ENCODE measurements around the gene MRPS9. TPM values are rescaled to one million over a fixed set of nuclear protein-coding genes. Genes with fewer than 3 reads are reported as not detected.

Gene MRPS9
- total RNA-seq, 1 donor from 2014 or later = 24.5 TPM

DNA sequence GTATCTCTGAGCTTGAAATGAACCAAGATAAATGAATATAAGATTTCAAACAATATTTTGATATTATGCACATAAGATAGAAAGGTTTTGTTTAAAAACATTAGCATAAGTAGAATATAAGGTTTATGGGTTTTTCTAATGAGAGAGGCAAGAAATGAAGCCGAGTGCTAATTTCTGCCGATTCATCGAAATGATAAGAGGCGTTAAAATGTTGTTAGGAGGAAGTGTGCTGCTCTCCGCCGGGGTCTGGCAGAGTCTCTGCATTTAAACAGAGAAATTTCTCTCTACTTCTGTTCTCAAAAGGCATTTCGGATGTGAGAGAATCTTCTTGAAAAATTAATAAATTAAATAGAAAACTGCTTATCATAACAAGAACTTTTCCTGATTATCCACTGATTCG lies 83.6 kb downstream of the MRPS9 start:
- FAIRE-seq = no peak
- no peaks in the 10 kb centered on the region for H3K36me3 ChIP-seq (ENCODE audit: control insufficient read depth, insufficient read depth, low read length)
- H3K27me3 ChIP-seq (ENCODE audit: control insufficient read depth, insufficient read depth, low read length) = no peaks in the 10 kb centered on the region
- H3K4me3 ChIP-seq (ENCODE audit: low read depth, low read length) = no peak overlapping the region
- DNase-seq (ENCODE audit: low read depth) = no peak
- TF ChIP-seq, protein P1, sequence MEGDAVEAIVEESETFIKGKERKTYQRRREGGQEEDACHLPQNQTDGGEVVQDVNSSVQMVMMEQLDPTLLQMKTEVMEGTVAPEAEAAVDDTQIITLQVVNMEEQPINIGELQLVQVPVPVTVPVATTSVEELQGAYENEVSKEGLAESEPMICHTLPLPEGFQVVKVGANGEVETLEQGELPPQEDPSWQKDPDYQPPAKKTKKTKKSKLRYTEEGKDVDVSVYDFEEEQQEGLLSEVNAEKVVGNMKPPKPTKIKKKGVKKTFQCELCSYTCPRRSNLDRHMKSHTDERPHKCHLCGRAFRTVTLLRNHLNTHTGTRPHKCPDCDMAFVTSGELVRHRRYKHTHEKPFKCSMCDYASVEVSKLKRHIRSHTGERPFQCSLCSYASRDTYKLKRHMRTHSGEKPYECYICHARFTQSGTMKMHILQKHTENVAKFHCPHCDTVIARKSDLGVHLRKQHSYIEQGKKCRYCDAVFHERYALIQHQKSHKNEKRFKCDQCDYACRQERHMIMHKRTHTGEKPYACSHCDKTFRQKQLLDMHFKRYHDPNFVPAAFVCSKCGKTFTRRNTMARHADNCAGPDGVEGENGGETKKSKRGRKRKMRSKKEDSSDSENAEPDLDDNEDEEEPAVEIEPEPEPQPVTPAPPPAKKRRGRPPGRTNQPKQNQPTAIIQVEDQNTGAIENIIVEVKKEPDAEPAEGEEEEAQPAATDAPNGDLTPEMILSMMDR (IDR thresholded peaks at IDR 0.05; ENCODE audit: insufficient read depth, low read length, severe bottlenecking) = no peak

DNA sequence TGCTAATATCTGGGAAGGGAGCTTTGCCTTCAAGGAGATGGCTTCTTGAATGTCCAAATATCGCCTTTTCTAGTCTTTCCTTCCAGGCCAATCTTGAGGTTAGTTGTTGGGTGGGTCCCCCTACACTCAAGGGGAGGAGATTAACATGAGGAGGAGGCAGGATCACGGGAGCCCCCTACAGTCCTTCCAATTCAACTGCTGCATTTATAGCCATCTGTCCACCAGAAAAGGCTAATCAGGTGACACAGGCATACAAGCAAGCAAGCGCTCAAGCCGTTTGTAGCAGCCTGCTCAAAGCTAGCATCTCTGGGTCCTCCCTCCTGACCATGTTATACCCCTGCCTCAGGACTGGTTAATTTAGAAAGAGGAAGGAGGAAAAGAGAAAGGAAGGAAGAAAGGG lies 87.6 kb downstream of the MRPS9 start:
- DNase-seq (ENCODE audit: low read depth) = no peak
- FAIRE-seq = no peak

DNA sequence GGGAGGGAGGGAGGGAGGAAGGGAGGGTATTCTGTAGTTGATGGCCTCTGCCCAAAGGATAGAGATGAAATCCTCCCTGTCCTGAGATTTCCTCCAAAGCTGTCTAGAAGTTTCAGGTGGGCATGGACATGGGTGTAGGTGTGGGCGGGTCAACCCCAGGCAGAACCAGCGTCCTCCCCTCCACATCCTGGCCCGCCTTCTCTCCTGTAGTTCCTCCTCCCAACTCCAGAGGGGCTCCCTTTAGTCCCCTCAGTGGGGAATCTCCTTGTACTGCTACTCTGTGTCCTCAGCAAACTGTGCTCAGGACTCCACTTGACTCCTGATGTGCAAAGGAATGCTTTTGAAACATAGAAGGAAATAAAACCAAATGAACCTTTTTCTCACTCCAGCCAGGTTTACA lies 88.1 kb downstream of the MRPS9 start:
- TF ChIP-seq, protein P1 (IDR thresholded peaks at IDR 0.05; ENCODE audit: insufficient read depth, low read length, severe bottlenecking) = no peak
- Histone ChIP-seq H3K27me3 (ENCODE audit: control insufficient read depth, insufficient read depth, low read length) (no peaks in the 10 kb centered on the region), H3K4me3 (ENCODE audit: low read depth, low read length) (no peak overlapping the region), H3K36me3 (ENCODE audit: control insufficient read depth, insufficient read depth, low read length) (no peaks in the 10 kb centered on the region)
- FAIRE-seq (no peak), DNase-seq (ENCODE audit: low read depth) (no peak)

More for the DNA sequence above, 87.6 kb downstream of the MRPS9 start:
- Histone ChIP-seq H3K4me3 (ENCODE audit: low read depth, low read length) (no peak overlapping the region), H3K27me3 (ENCODE audit: control insufficient read depth, insufficient read depth, low read length) (no peaks in the 10 kb centered on the region), H3K36me3 (ENCODE audit: control insufficient read depth, insufficient read depth, low read length) (no peaks in the 10 kb centered on the region)
- TF ChIP-seq, protein P1 (IDR thresholded peaks at IDR 0.05; ENCODE audit: insufficient read depth, low read length, severe bottlenecking) = no peak

DNA sequence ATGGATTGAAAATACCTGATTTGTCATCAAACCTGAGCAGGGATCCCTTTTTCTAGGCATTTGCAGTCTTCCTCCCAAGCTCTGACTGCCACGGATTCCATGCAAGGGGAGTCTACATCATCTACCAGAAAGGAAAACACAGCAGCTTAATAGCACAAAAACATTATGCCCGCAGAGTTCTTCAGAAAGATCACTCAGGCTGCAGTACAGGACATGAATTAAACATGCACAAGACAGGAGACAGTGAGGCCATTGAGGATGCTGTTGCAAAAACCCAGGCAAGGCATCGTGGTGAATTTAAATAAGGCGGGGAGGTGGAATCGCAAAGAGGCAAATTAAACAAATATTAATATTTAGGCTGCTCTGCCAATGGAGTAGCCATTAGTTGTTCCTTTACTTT lies 88.5 kb downstream of the MRPS9 start:
- Histone ChIP-seq H3K4me3 (ENCODE audit: low read depth, low read length) (no peak overlapping the region), H3K36me3 (ENCODE audit: control insufficient read depth, insufficient read depth, low read length) (no peaks in the 10 kb centered on the region), H3K27me3 (ENCODE audit: control insufficient read depth, insufficient read depth, low read length) (no peaks in the 10 kb centered on the region)
- no peak for FAIRE-seq
- DNase-seq (ENCODE audit: low read depth) = no peak
- TF ChIP-seq, protein P1 (IDR thresholded peaks at IDR 0.05; ENCODE audit: insufficient read depth, low read length, severe bottlenecking) = no peak

DNA sequence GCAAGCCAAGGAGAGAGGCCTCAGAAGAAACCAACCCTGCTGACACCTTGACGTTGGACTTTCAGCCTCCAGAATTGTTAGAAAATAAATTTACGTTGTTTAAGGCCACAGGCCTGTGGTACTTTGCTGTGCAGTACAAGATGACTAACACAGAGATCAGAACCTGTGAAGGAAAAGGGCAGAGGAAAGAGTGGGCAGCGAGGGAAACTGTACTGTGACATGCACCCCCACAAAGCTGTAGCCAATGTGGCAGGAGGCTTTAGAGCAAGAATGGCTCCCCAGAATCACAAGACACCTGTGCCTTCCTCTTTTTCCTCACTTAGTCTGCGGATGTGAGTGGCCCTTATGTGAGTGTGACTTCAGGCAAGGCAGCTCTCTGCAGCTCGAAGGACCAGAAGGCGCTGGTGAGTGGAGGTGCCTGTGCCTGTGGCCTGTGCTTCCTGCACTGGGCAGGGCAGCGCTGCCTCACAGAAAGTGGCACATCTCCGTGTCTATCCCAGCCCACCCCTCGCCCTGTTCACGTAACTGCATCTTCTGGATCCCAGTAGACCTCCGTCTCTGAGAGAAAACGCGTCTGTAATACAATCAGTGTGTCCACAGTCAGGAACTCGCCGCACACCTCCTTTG lies 89.5 kb downstream of the MRPS9 start:
- DNase-seq (ENCODE audit: low read depth) = no peak
- FAIRE-seq = no peak

More for the DNA sequence above, 89.5 kb downstream of the MRPS9 start:
- TF ChIP-seq, protein P1 (IDR thresholded peaks at IDR 0.05; ENCODE audit: insufficient read depth, low read length, severe bottlenecking) = no peak
- no peaks in the 10 kb centered on the region for H3K36me3 ChIP-seq (ENCODE audit: control insufficient read depth, insufficient read depth, low read length)
- no peak overlapping the region for H3K4me3 ChIP-seq (ENCODE audit: low read depth, low read length)
- no peaks in the 10 kb centered on the region for H3K27me3 ChIP-seq (ENCODE audit: control insufficient read depth, insufficient read depth, low read length)
